MCF 10A (cell line): ENCODE data around the gene TRIM8. TPM values are rescaled to one million over a fixed set of nuclear protein-coding genes. Genes with fewer than 3 reads are reported as not detected.

Experiments used
- BruUV-seq: library from RNA; stranded (reverse); fragments of 400-500 nt; replicated peaks from 2 replicates; lab custom pipeline; 2021; lab: Mats Ljungman, UMichigan
- CTCF ChIA-PET: fragments of 300-600 bp; sonication (Branson Sonifier 250); formaldehyde crosslinking; extraction: SDS; loops from one replicate; lab custom pipeline; 2021; ENCODE audit warnings: antibody characterized with exemption, inconsistent platforms; lab: Yijun Ruan, JAX
- POLR2A ChIA-PET: fragments of 300-600, 350-650 bp; sonication (Branson Sonifier 250); formaldehyde crosslinking; extraction: SDS; loops from one replicate; lab custom pipeline; 2020; ENCODE audit warnings: antibody characterized with exemption, inconsistent platforms; lab: Yijun Ruan, JAX
- DNase-seq: peaks from one replicate; pipeline ENCODE4 v3.0.0-alpha.2; 2018; ENCODE audit not compliant: unreplicated experiment
- H3K27ac Mint-ChIP-seq: one replicate; pipeline ENCODE4 v1.8.0; 2022; ENCODE audit warnings: mild to moderate bottlenecking, low read depth, mixed read lengths; ENCODE audit not compliant: unreplicated experiment
- H3K27me3 Mint-ChIP-seq: one replicate; pipeline ENCODE4 v1.8.0; 2022; ENCODE audit warnings: mixed read lengths; ENCODE audit not compliant: insufficient read depth, unreplicated experiment
- H3K36me3 Mint-ChIP-seq: one replicate; pipeline ENCODE4 v1.8.0; 2022; ENCODE audit warnings: mild to moderate bottlenecking, moderate library complexity, mixed read lengths; ENCODE audit not compliant: insufficient read depth, unreplicated experiment
- H3K4me1 Mint-ChIP-seq: one replicate; pipeline ENCODE4 v1.8.0; 2022; ENCODE audit warnings: mixed read lengths; ENCODE audit not compliant: insufficient read depth, unreplicated experiment
- H3K4me3 Mint-ChIP-seq: one replicate; pipeline ENCODE4 v1.8.0; 2022; ENCODE audit warnings: mild to moderate bottlenecking, moderate library complexity, mixed read lengths; ENCODE audit not compliant: unreplicated experiment
- H3K9me3 Mint-ChIP-seq: one replicate; pipeline ENCODE4 v1.8.0; 2022; ENCODE audit warnings: mixed read lengths; ENCODE audit not compliant: unreplicated experiment
- intact Hi-C: fragments of 100-400 bp; cut with micrococcal nuclease; formaldehyde crosslinking; loops from 2 replicates; pipeline ENCODE4 v1.14.1; 2022
- total RNA-seq: library from RNA; stranded (reverse); gene quantifications from 2 replicates; pipeline ENCODE4 v1.2.3, GENCODE V29; 2022
- TF ChIP-seq, protein P1 (sequence below): fragments of 200-600 bp; IDR thresholded peaks from one replicate; pipeline ENCODE4 v1.8.0; 2022; ENCODE audit warnings: antibody characterized with exemption, mild to moderate bottlenecking; ENCODE audit not compliant: unreplicated experiment

TRIM8 gene
- total RNA-seq, 1 experiment from 2014 or later: 78.1 TPM

DNA sequence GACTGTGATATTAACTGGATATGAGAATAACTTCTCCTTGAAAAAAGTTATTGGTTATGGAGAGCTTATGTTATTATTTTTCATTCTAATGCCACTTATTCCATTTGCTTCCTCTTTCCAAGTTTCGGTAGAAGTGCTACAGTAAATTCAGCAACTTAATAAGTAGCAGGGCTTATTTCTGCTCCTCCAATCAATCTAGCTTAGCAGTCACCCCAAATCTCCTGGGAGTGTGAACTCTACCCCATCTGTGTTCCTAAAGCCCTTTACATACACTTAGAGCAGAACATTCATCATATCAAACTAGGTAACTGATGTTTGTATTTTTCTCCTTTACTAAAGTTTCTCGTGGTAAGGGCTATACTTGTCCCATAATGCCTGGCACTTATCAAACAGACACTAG, 61.3 kb downstream of the TRIM8 start:
- ChIA-PET CTCF (interaction anchor here (0.7 to 1.8 kb wide), 2 partner anchors 8 to 80 kb away, joined by 3 to 6 read pairs; no protein-coding TSS in a partner anchor), POLR2A (interaction anchor here (2.3 kb wide), 1 partner anchor 9 kb away, joined by 11 read pairs; the partner anchor contains the start of genes ARL3 and SFXN2)
- Mint-ChIP-seq H3K36me3 (peaks cover 7% of the 10 kb centered on the region), H3K27ac (no peak overlapping the region), H3K9me3 (no peaks in the 10 kb centered on the region), H3K4me3 (no peak overlapping the region), H3K4me1 (peaks cover 4% of the 10 kb centered on the region), H3K27me3 (no peaks in the 10 kb centered on the region)
- BruUV-seq: no TSS peak
- TF ChIP-seq, protein P1, sequence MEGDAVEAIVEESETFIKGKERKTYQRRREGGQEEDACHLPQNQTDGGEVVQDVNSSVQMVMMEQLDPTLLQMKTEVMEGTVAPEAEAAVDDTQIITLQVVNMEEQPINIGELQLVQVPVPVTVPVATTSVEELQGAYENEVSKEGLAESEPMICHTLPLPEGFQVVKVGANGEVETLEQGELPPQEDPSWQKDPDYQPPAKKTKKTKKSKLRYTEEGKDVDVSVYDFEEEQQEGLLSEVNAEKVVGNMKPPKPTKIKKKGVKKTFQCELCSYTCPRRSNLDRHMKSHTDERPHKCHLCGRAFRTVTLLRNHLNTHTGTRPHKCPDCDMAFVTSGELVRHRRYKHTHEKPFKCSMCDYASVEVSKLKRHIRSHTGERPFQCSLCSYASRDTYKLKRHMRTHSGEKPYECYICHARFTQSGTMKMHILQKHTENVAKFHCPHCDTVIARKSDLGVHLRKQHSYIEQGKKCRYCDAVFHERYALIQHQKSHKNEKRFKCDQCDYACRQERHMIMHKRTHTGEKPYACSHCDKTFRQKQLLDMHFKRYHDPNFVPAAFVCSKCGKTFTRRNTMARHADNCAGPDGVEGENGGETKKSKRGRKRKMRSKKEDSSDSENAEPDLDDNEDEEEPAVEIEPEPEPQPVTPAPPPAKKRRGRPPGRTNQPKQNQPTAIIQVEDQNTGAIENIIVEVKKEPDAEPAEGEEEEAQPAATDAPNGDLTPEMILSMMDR: no peak
- DNase-seq: no peak
- intact Hi-C loops: no loop called here

Other genes with a start within 250 kb of the TRIM8 start
- 60.9 and 76.2 TPM in 2 replicates for gene NFKB2, start 248.8 kb upstream of the TRIM8 start, total RNA-seq
- gene PSD, start 225.7 kb upstream of the TRIM8 start, total RNA-seq: 0.66 and 0.75 TPM in 2 replicates
- gene FBXL15, start 223.6 kb upstream of the TRIM8 start, total RNA-seq: 11.1 and 11.3 TPM in 2 replicates
- gene CUEDC2, start 211.9 kb upstream of the TRIM8 start, total RNA-seq: 55.0 and 64.5 TPM in 2 replicates
- 0.49 and 0.63 TPM in 2 replicates for gene C10orf95, start 192.9 kb upstream of the TRIM8 start, total RNA-seq
- 60.1 and 75.3 TPM in 2 replicates for gene ACTR1A, start 141.8 kb upstream of the TRIM8 start, total RNA-seq
- gene SUFU, start 140.5 kb upstream of the TRIM8 start, total RNA-seq: 6.3 TPM in 2 replicates
- 6.8 and 7.0 TPM in 2 replicates for gene ARL3, start 69.9 kb downstream of the TRIM8 start, total RNA-seq
- 7.2 and 12.9 TPM in 2 replicates for gene SFXN2, start 70.2 kb downstream of the TRIM8 start, total RNA-seq
- 19.8 and 24.8 TPM in 2 replicates for gene WBP1L, start 99.5 kb downstream of the TRIM8 start, total RNA-seq
- gene CYP17A1, start 192.9 kb downstream of the TRIM8 start, total RNA-seq: not detected in 2 replicates
- 13.1 and 18.0 TPM in 2 replicates for gene BORCS7, start 209.8 kb downstream of the TRIM8 start, total RNA-seq
- 0.25 and 0.26 TPM in 2 replicates for gene AS3MT, start 225.0 kb downstream of the TRIM8 start, total RNA-seq